GM19240 (cell line): Measurements from ENCODE around the gene PCDHA6.
"Not testable (repeated sequence)": the region's sequence is repeated elsewhere in the genome, so short reads cannot be mapped to it uniquely, and the experiment has no call there.

Experiments
- DNase-seq: peaks from one replicate; pipeline ENCODE4 v3.0.0; 2011; ENCODE audit warnings: low spot score; ENCODE audit not compliant: insufficient read length

PCDHA6 gene, protein sequence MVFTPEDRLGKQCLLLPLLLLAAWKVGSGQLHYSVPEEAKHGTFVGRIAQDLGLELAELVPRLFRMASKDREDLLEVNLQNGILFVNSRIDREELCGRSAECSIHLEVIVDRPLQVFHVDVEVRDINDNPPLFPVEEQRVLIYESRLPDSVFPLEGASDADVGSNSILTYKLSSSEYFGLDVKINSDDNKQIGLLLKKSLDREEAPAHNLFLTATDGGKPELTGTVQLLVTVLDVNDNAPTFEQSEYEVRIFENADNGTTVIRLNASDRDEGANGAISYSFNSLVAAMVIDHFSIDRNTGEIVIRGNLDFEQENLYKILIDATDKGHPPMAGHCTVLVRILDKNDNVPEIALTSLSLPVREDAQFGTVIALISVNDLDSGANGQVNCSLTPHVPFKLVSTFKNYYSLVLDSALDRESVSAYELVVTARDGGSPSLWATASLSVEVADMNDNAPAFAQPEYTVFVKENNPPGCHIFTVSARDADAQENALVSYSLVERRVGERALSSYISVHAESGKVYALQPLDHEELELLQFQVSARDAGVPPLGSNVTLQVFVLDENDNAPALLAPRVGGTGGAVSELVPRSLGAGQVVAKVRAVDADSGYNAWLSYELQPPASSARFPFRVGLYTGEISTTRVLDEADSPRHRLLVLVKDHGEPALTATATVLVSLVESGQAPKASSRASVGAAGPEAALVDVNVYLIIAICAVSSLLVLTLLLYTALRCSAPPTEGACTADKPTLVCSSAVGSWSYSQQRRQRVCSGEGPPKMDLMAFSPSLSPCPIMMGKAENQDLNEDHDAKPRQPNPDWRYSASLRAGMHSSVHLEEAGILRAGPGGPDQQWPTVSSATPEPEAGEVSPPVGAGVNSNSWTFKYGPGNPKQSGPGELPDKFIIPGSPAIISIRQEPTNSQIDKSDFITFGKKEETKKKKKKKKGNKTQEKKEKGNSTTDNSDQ

DNA sequence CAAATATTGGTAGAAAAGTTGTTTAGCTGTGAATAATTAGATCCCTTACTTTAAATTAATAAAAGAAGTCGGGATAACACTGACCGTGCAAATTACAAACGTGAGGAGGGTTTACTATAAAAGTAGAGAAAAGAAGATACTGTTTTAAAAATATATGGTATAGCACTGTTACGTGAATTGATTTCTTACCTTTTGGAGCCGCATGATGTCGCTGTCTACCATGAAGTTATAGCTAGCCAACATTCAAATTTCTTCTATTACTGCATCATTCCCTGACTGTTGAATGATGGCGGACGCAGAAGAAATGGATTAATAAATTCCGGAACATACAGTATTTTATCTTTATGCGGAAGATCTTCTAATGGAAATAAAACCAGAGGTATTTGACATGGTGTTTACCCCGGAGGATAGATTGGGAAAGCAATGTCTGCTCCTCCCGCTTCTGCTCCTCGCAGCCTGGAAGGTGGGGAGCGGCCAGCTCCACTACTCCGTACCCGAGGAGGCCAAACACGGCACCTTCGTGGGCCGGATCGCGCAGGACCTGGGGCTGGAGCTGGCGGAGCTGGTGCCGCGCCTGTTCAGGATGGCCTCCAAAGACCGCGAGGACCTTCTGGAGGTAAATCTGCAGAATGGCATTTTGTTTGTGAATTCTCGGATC lies at the start of gene PCDHA6:
Gene PCDHA6, plus strand, starts transcription at position 257 of the 658 bp plus-strand sequence. Its CDS starts 132 bp downstream, at position 389.
- no peak for DNase-seq

DNA sequence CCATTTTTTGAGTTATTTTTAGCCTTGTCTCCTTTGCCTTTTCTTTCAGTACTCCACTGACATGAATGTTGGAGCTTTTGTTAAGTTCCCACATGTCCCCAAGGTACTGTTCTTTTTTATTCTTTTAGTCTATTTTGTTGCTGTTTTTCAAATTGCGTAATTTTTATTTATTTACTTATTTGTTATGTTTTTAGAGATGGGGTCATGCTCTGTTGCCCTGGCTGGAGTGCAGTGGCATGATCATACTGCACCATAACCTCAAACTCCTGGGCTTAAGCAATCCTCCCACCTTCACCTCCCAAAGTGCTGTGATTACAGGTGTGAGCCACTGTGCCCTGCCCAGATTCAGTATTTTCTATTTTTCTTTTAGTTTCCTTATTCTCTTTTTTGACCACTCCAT lies 47.2 kb upstream of the PCDHA6 start:
- no peak for DNase-seq

DNA sequence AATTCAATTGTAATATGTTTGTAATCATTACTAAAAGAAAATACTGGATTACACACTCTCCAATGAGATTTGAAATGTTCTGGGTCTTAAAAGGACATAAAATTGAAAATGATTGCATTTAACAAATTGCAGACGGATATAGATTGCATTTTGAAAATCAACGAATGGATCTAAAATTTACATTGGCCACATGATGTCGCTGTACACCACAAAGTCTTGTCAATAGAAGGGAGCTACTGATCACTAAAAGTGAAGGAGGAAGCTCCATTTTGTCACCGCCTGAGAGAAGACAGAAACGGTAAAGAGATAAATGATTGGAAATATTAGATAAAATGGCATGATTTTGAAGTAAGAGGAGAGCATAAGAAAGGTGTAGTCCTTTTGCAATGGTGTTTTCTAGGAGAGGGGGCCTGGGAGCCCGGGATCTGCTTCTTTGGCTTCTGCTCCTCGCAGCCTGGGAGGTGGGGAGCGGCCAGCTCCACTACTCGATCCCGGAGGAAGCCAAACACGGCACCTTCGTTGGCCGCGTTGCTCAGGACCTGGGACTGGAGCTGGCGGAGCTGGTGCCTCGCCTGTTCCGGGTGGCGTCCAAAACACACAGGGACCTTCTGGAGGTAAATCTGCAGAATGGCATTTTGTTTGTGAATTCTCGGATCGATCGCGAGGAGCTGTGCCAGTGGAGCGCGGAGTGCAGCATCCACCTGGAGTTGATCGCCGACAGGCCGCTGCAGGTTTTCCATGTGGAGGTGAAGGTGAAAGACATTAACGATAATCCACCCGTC lies 41.7 kb upstream of the PCDHA6 start, which contains the start of gene PCDHA1:
Gene PCDHA1, plus strand, starts transcription at position 236 of the 782 bp plus-strand sequence.
- no peak for DNase-seq

DNA sequence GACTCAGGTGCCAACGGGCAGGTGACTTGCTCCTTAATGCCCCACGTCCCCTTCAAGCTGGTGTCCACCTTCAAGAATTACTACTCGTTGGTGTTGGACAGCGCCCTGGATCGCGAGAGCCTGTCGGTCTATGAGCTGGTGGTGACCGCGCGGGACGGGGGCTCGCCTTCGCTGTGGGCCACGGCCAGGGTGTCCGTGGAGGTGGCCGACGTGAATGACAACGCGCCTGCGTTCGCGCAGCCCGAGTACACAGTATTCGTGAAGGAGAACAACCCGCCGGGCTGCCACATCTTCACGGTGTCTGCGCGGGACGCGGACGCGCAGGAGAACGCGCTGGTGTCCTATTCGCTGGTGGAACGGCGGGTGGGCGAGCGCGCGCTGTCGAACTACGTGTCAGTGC lies 40.3 kb upstream of the PCDHA6 start:
- not testable (repeated sequence) for DNase-seq

DNA sequence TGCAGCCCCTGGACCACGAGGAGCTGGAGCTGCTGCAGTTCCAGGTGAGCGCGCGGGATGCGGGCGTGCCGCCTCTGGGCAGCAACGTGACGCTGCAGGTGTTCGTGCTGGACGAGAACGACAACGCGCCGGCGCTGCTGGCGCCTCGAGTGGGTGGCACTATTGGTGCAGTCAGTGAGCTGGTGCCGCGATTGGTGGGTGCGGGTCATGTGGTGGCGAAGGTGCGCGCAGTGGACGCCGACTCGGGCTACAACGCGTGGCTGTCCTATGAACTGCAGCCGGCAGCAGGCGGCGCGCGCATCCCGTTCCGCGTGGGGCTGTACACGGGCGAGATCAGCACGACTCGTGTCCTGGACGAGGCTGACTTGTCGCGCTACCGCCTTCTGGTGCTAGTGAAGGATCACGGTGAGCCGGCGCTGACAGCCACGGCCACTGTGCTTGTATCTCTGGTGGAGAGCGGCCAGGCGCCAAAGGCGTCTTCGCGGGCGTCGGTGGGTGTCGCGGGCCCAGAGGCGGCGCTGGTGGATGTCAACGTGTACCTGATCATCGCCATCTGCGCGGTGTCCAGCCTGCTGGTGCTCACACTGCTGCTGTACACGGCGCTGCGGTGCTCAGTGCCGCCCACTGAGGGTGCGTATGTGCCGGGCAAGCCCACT lies 39.8 kb upstream of the PCDHA6 start:
- DNase-seq, result not testable (repeated sequence)

DNA sequence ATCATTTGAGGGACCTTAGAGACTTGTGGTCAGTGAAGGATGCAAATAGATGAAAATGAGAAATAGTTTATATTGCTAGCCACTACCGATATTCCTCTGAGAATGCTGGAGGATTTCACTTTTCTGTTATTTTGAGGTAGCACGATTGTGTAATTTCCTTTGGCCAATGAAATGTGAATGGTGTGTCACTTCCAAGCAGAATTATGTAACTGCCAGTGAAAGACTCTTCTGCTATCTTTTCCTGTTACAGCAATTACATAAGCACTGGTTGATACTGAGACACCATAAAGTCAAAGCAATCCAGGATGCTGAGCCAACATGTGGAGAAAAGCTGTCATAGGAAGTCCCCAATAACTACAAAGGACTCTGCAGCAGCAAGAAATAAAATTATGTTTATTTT lies 36.7 kb upstream of the PCDHA6 start:
- no peak for DNase-seq

DNA sequence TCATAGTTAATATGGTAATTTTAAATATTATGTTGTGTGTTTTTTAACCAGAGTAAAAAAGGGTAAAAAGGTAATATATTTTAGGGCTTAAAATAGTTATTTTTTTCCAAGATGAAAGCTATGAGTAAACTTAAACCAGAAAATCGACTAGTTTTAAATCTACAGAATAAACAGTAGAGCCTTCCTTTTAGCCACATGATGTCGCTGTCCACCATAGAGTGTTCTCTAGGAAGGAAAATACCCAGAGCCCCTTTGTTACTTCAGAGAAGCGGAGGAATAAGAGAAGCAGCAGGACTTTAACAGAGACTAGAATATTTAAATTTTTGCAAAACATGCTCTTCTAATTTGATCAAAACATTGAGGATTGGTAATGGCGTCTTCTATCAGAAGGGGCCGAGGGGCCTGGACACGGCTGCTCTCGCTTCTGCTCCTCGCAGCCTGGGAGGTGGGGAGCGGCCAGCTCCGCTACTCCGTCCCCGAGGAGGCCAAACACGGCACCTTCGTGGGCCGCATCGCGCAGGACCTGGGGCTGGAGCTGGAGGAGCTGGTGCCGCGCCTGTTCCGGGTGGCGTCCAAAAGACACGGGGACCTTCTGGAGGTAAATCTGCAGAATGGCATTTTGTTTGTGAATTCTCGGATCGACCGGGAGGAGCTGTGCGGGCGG lies 33.0 kb upstream of the PCDHA6 start, which contains the start of gene PCDHA2:
Gene PCDHA2, plus strand, starts transcription at position 258 of the 664 bp plus-strand sequence.
- no peak for DNase-seq

DNA sequence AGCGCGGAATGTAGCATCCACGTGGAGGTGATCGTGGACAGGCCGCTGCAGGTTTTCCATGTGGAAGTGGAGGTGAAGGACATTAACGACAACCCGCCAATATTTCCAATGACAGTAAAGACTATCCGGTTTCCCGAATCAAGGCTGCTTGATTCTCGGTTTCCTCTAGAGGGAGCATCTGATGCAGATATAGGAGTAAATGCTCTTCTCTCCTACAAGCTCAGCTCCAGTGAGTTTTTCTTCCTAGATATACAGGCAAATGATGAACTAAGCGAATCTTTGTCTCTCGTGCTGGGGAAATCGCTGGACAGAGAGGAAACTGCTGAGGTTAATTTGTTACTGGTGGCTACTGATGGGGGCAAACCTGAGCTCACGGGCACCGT lies 32.5 kb upstream of the PCDHA6 start:
- no peak for DNase-seq

DNA sequence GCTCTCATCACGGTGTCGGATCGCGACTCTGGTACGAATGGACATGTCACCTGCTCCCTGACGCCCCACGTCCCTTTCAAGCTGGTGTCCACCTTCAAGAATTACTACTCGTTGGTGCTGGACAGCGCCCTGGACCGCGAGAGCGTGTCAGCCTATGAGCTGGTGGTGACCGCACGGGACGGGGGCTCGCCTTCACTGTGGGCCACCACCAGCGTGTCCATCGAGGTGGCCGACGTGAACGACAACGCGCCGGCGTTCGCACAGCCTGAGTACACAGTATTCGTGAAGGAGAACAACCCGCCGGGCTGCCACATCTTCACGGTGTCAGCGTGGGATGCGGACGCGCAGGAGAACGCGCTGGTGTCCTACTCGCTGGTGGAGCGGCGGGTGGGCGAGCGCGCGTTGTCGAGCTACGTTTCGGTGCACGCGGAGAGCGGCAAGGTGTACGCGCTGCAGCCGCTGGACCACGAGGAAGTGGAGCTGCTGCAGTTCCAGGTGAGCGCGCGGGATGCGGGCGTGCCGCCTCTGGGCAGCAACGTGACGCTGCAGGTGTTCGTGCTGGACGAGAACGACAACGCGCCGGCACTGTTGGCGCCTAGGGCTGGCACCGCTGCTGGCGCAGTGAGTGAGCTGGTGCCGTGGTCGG lies 31.6 kb upstream of the PCDHA6 start:
- DNase-seq, result not testable (repeated sequence)

DNA sequence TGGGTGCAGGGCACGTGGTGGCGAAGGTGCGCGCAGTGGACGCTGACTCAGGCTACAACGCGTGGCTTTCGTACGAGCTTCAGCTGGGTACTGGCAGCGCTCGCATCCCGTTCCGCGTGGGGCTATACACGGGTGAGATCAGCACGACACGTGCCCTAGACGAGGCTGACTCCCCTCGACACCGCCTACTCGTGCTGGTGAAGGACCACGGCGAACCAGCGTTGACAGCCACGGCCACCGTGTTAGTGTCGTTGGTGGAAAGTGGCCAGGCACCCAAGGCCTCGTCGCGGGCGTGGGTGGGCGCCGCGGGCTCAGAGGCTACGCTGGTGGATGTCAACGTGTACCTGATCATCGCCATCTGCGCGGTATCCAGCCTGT lies 31.1 kb upstream of the PCDHA6 start:
- no peak for DNase-seq

DNA sequence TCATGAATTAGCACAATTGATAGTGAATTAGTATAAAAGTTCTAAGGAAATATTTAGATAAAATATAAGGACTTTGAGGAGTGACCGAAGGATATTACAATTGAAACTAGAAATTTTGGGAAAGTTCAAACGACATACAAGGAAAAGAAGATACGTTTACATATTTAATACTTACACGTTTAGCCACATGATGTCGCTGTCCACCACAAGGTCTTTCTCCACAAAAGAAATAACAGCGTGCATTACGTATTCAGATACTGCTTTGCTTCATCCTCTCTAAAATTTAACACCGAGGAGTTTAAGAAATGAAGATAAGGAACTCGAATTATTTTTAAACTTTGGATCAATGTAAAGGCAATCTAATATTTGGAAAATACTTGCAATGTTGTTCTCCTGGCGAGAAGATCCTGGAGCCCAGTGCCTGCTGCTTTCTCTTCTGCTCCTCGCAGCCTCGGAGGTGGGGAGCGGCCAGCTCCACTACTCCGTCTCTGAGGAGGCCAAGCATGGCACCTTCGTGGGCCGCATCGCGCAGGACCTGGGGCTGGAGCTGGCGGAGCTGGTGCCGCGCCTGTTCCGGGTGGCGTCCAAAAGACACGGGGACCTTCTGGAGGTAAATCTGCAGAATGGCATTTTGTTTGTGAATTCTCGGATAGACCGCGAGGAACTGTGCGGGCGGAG lies 26.8 kb upstream of the PCDHA6 start, which contains the start of gene PCDHA3:
Gene PCDHA3, plus strand, starts transcription at position 242 of the 678 bp plus-strand sequence.
- no peak for DNase-seq

DNA sequence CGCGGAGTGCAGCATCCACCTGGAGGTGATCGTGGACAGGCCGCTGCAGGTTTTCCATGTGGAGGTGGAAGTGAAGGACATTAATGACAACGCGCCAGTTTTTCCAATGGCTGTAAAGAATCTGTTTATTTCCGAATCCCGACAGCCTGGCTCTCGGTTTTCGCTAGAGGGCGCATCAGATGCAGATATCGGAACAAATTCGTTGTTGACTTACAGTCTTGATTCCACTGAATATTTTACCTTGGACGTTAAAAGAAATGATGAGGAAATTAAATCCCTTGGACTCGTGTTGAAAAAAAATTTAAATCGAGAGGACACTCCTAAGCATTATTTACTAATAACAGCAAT lies 26.3 kb upstream of the PCDHA6 start:
- DNase-seq, result no peak

DNA sequence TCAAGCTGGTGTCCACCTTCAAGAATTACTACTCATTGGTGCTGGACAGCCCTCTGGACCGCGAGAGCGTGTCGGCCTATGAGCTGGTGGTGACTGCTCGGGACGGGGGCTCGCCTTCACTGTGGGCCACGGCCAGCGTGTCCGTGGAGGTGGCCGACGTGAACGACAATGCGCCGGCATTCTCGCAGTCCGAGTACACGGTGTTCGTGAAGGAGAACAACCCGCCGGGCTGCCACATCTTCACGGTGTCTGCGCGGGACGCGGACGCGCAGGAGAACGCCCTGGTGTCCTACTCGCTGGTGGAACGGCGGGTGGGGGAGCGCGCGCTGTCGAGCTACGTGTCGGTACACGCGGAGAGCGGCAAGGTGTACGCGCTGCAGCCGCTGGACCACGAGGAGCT lies 25.4 kb upstream of the PCDHA6 start:
- not testable (repeated sequence) for DNase-seq

DNA sequence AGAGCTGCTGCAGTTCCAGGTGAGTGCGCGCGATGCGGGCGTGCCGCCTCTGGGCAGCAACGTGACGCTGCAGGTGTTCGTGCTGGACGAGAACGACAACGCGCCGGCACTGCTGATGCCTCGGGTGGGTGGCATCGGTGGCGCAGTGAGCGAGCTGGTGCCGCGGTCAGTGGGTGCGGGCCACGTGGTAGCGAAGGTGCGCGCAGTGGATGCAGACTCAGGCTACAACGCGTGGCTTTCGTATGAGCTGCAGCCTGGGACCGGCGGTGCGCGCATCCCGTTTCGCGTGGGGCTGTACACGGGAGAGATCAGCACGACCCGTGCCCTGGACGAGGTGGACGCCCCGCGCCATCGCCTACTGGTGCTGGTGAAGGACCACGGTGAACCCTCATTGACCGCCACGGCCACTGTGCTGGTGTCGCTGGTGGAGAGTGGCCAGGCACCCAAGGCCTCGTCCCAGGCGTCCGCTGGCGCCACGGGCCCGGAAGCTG lies 24.9 kb upstream of the PCDHA6 start:
- DNase-seq, result no peak

DNA sequence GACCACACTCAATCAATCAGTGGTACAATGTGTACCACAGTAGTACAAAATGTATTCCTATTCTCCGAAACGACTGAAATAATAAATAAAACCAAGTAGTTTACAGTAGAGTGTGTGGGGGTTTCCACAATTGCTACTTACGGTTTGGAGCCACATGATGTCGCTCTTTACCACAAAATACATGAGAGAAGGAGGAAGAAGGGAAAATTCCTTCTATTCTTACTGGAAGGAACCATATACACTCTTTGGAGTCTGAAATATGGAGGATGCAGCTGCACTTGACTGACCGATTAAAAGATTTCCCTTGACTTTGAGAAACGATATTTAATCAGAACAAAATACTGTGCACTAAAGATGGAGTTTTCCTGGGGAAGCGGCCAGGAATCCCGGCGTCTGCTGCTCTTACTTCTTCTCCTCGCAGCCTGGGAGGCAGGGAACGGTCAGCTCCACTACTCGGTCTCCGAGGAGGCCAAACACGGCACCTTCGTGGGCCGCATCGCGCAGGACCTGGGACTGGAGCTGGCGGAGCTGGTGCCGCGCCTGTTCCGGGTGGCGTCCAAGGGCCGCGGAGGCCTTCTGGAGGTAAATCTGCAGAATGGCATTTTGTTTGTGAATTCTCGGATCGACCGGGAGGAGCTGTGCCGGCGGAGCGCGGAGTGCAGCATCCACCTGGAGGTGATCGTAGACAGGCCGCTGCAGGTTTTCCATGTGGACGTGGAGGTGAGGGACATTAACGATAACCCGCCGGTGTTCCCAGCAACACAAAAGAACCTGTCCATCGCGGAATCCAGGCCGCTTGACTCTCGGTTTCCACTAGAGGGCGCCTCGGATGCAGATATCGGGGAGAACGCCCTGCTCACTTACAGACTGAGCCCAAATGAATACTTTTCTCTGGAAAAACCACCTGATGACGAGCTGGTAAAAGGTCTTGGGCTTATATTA lies 20.7 kb upstream of the PCDHA6 start, which contains the start of gene PCDHA4:
Gene PCDHA4, plus strand, starts transcription at position 235 of the 942 bp plus-strand sequence.
- no peak for DNase-seq

DNA sequence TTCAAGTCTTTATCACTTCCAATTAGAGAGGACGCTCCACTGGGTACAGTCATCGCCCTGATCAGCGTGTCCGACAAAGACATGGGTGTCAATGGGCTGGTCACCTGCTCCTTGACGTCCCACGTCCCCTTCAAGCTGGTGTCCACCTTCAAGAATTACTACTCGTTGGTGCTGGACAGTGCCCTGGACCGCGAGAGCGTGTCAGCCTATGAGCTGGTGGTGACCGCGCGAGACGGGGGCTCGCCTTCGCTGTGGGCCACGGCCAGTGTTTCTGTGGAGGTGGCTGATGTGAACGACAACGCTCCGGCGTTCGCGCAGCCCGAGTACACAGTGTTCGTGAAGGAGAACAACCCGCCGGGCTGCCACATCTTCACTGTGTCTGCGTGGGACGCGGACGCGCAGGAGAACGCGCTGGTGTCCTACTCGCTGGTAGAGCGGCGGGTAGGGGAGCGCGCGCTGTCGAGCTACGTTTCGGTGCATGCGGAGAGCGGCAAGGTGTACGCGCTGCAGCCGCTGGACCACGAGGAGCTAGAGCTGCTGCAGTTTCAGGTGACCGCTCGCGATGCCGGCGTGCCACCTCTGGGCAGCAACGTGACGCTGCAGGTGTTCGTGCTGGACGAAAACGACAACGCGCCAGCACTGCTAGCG lies 19.4 kb upstream of the PCDHA6 start:
- not testable (repeated sequence) for DNase-seq

DNA sequence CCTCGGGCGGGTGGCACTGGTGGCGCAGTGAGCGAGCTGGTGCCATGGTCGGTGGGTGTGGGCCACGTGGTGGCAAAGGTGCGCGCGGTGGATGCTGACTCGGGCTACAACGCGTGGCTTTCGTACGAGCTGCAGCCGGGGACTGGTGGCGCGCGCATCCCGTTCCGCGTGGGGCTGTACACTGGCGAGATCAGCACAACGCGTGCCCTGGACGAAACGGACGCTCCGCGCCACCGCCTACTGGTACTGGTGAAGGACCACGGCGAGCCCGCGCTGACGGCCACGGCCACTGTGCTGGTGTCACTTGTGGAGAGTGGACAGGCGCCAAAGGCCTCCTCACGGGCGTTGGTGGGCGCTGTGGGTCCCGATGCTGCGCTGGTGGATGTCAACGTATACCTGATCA lies 18.9 kb upstream of the PCDHA6 start:
- no peak for DNase-seq
